ENCODE data around the gene PPP1R15B. TPM values are rescaled to one million over a fixed set of nuclear protein-coding genes. Genes with fewer than 3 reads are reported as not detected.

The PPP1R15B gene
- total RNA-seq, 1 donor from 2014 or later: 45.3 TPM

GRCh38 chr1:204373911-204374310 lies 37.7 kb downstream of the PPP1R15B start:
- TF ChIP-seq, protein P1, sequence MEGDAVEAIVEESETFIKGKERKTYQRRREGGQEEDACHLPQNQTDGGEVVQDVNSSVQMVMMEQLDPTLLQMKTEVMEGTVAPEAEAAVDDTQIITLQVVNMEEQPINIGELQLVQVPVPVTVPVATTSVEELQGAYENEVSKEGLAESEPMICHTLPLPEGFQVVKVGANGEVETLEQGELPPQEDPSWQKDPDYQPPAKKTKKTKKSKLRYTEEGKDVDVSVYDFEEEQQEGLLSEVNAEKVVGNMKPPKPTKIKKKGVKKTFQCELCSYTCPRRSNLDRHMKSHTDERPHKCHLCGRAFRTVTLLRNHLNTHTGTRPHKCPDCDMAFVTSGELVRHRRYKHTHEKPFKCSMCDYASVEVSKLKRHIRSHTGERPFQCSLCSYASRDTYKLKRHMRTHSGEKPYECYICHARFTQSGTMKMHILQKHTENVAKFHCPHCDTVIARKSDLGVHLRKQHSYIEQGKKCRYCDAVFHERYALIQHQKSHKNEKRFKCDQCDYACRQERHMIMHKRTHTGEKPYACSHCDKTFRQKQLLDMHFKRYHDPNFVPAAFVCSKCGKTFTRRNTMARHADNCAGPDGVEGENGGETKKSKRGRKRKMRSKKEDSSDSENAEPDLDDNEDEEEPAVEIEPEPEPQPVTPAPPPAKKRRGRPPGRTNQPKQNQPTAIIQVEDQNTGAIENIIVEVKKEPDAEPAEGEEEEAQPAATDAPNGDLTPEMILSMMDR (IDR thresholded peaks at IDR 0.05): no peak
- Histone ChIP-seq H3K27ac (no peak overlapping the region), H3K27me3 (ENCODE audit: low read depth) (peaks cover 32% of the 10 kb centered on the region), H3K36me3 (no peaks in the 10 kb centered on the region), H3K4me3 (no peak overlapping the region), H3K9me3 (no peaks in the 10 kb centered on the region), H3K4me1 (peaks cover 17% of the 10 kb centered on the region)
- intact Hi-C loops (cut with DNase I): no loop called here
- ATAC-seq: no peak
- DNase-seq: no peak

DNA sequence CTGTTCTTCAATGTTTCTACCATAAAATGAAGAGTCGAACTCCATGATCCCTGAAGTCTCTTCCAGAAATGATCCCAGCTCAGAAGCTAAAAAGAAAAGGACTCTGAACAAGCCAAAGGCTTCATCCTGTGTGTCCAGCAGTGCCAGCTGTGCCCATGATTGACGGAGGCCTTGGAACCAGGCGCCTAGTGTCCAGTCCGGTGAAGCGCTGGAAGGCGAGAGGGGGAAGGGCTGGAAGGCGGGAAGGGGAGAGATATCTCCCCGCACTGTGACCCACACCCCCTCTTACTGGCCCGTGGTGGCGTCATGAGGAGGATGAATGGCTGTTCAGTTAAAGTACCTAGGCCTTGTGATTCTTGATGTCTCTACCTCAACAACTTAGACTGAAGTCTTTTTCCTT lies 41.4 kb downstream of the PPP1R15B start:
- H3K4me1 ChIP-seq: no peaks in the 10 kb centered on the region
- H3K27me3 ChIP-seq (ENCODE audit: low read depth): no peaks in the 10 kb centered on the region
- no peak overlapping the region for H3K27ac ChIP-seq
- ATAC-seq (no peak), DNase-seq (no peak)
- H3K9me3 ChIP-seq: no peaks in the 10 kb centered on the region
- intact Hi-C loops (cut with DNase I): no loop called here
- no peak overlapping the region for H3K4me3 ChIP-seq
- no peaks in the 10 kb centered on the region for H3K36me3 ChIP-seq
- TF ChIP-seq, protein P1 (IDR thresholded peaks at IDR 0.05): no peak

- H3K27me3 ChIP-seq (ENCODE audit: low read depth): no peaks in the 10 kb centered on the region
- intact Hi-C loops (cut with DNase I): loop anchor here (10.0 kb wide), 1 partner anchor 204 kb away; the partner anchor contains the start of gene REN
- H3K27ac ChIP-seq: no peak overlapping the region
- H3K9me3 ChIP-seq: no peaks in the 10 kb centered on the region
- H3K36me3 ChIP-seq: no peaks in the 10 kb centered on the region
- ATAC-seq: no peak
- DNase-seq: no peak
- TF ChIP-seq, protein P1 (IDR thresholded peaks at IDR 0.05): no peak
- no peak overlapping the region for H3K4me3 ChIP-seq
- H3K4me1 ChIP-seq: peaks cover under 1% of the 10 kb centered on the region
Measured at GRCh38 chr1:204368996-204369726, 42.5 kb downstream of the PPP1R15B start.

DNA sequence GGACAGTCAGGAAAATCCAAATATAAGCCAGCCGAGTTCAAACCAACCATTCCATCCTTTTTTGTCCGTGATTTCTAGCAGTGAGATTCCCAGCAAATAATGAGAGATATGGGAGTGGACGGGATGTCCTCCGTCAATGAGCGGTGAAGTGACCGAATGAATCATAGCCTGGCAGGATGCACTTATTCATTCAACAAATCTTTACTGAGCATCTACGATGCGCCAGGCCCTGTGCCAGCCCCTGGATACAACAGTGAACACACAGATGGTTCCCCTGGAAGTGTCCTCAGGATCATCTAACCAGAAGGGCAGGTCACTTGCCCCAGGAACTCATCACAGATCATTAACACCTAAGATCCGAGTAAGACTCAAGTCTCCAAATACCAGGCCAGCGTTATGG lies 43.7 kb downstream of the PPP1R15B start:
- Histone ChIP-seq H3K4me3 (no peak overlapping the region), H3K9me3 (no peaks in the 10 kb centered on the region), H3K36me3 (no peaks in the 10 kb centered on the region), H3K27me3 (ENCODE audit: low read depth) (no peaks in the 10 kb centered on the region), H3K4me1 (peaks cover 11% of the 10 kb centered on the region), H3K27ac (no peak overlapping the region)
- TF ChIP-seq, protein P1 (IDR thresholded peaks at IDR 0.05): no peak
- DNase-seq (no peak), ATAC-seq (no peak)
- intact Hi-C loops (cut with DNase I): loop anchor here (10.0 kb wide), 1 partner anchor 203 kb away; the partner anchor contains the start of gene REN

DNA sequence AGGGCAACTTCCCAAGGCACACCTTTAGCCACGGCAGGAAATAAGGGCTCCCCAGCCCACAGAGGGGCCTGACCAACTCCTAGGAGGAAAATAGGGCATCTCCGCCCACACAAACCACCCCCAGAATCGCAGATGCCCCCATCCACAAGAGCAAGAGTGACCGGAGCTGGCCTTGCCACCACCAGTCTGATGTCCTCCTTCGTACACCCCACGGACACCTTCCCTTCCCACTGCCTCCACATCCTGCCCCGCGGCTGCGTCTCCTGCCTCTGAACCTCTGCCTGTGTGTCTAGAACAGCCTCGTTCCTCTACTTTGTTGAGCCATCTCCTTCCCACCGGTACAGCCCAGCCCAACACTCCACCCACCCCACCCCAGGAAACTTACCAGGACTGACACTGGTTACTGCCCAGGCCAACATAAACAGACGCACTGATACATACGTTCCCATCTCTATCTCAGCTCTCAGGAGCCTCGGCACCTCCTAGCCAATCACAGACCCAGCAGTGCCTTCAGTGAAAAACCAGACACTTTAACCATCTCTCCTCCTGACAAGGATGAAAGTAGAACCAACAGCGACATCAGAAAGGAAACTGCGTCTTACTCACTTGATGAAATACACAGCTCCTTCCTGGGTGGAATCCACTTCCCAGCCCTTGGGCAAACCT lies 44.3 kb downstream of the PPP1R15B start:
- intact Hi-C loops (cut with DNase I): loop anchor here (10.0 kb wide), 1 partner anchor 203 kb away; the partner anchor contains the start of gene REN
- Histone ChIP-seq H3K27ac (no peak overlapping the region), H3K36me3 (no peaks in the 10 kb centered on the region), H3K4me3 (no peak overlapping the region), H3K9me3 (no peaks in the 10 kb centered on the region), H3K4me1 (peaks cover 12% of the 10 kb centered on the region), H3K27me3 (ENCODE audit: low read depth) (no peaks in the 10 kb centered on the region)
- ATAC-seq (no peak), DNase-seq (no peak)
- TF ChIP-seq, protein P1 (IDR thresholded peaks at IDR 0.05): no peak

Measured in lower lobe of right lung (tissue), 2 donors.